Skeletal muscle cell (primary cell): ENCODE results near the gene PPM1N.
A peak's percentile ranks its signal among the peaks of the same experiment; 100 is the strongest.

Source experiments
- DNase-seq: peaks from one replicate; pipeline ENCODE4 v3.0.0-alpha.2; 2010; ENCODE audit warnings: low read depth
- H3K4me3 ChIP-seq: 2 replicates; pipeline ENCODE4 v1.5.1; 2011; ENCODE audit warnings: low read depth, mild to moderate bottlenecking, control low read depth, low read length, moderate library complexity

The PPM1N gene

DNA sequence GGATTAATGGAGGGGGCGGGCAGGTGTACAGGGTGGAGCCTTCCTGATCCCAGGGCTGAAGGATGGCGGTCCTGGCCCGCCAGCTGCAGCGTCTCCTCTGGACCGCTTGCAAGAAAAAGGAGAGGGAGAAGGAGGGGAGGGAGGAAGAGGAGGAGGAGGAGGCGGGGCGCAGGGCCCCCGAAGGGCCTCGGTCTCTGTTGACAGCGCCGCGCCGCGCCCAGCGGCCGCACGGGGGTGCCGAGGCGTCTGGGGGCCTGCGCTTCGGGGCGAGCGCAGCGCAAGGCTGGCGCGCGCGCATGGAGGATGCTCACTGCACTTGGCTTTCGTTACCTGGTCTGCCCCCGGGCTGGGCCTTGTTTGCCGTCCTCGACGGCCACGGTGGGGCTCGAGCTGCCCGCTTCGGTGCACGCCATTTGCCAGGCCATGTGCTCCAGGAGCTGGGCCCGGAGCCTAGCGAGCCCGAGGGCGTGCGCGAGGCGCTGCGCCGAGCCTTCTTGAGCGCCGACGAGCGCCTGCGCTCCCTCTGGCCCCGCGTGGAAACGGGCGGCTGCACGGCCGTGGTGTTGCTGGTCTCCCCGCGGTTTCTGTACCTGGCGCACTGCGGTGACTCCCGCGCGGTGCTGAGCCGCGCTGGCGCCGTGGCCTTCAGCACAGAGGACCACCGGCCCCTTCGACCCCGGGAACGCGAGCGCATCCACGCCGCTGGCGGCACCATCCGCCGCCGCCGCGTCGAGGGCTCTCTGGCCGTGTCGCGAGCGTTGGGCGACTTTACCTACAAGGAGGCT, at the start of gene PPM1N:
TSS of gene PPM1N (plus strand) at position 33 of the 785 bp plus-strand sequence. CDS start at position 63, 30 bp downstream.
- H3K4me3 ChIP-seq = peak within 1 kb of the TSS; percentile 43
- no peak for DNase-seq

GRCh38 chr19:45448887-45449299, 49.4 kb upstream of the PPM1N start:
- no peak for DNase-seq
- H3K4me3 ChIP-seq = no peak overlapping the region

- DNase-seq = no peak
- H3K4me3 ChIP-seq = peak overlapping the region; percentile 61
Observed at GRCh38 chr19:45450012-45450333, 48.3 kb upstream of the PPM1N start.

- no peak for DNase-seq
- H3K4me3 ChIP-seq = peak overlapping the region; percentile 61
Observed at GRCh38 chr19:45451131-45451849, 47.0 kb upstream of the PPM1N start.

- DNase-seq = no peak
- no peak overlapping the region for H3K4me3 ChIP-seq
Observed at GRCh38 chr19:45451850-45452387, 46.3 kb upstream of the PPM1N start.

GRCh38 chr19:45455707-45456499, 42.3 kb upstream of the PPM1N start:
- H3K4me3 ChIP-seq = peak overlapping the region; percentile 1
- peak; percentile 96 for DNase-seq

DNA sequence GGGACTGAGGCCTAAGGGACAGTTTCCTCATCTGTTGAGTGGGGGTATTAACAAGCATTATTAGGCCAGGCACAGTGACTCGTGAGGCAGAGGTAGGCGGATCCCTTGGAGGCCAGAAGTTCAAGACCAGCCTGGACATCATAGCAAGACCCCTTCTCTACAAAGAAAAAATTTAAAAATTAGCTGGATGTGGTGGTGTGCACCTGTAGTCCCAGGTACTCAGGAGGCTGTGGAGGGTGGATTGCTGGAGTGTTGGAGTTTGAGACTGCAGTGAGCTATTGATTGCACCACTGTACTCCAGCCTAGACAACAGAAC, 41.8 kb upstream of the PPM1N start:
- no peak overlapping the region for H3K4me3 ChIP-seq
- no peak for DNase-seq

GRCh38 chr19:45457776-45458175, 40.5 kb upstream of the PPM1N start:
- no peak overlapping the region for H3K4me3 ChIP-seq
- no peak for DNase-seq

- no peak overlapping the region for H3K4me3 ChIP-seq
- DNase-seq = no peak
Observed at GRCh38 chr19:45460807-45461347, 37.4 kb upstream of the PPM1N start.

DNA sequence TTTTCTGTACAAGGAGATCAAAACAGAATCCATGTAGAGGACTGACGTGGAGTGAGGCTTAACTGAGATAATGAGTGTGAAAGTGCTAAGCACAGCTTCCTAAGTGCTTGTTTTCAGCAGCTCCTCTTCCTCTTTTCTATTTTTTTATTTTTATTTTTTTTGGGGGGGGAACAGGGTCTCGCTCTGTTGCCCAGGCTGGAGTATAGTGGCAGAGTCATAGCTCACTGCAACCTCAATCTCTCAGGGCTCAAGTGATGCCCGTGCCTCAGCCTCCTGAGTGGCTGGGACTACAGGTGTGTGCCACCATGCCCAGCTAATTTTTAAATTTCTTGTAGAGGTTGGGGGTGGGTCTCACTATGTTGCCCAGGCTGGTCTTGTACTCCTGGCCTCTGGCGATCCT, 36.1 kb upstream of the PPM1N start:
- H3K4me3 ChIP-seq = no peak overlapping the region
- DNase-seq = no peak

DNA sequence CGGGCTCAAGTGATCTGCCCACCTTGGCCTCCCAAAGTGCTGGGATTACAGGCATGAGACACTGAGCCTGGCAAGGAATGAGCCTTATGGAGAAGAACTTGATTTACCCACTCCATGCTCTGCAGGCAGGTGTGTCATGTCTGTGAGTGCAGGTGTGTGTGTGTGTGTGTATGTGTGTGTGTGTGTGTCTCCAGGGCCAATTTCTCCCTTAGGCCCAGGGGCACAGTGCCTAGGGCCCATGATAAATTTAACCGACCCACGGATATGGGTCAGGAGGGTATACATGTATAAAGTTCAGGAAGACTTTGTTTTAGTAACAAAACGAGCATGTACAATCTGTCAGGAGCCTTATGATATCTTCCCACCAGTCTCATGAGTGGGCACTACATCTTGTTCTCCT, 35.0 kb upstream of the PPM1N start:
- no peak overlapping the region for H3K4me3 ChIP-seq
- DNase-seq = no peak

DNA sequence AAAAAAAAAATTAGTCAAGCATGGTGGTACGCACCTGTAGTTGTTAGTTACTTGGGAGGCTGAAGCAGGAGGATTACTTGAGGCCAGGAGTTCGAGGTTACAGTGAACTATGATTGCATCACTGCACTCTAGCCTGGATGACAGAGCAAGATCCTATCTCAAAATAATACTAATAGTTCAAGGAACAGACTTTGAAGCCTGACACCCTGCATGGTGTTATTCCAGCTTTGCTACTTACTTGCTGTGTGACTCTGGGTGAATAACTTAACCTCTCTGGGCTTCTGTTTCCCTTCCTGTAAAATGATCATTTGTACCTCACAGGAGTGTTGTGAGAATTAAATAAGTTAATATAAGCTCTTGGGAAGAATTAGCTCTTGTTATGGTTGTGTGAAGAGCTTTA, 34.0 kb upstream of the PPM1N start:
- DNase-seq = no peak
- H3K4me3 ChIP-seq = no peak overlapping the region

- DNase-seq = no peak
- H3K4me3 ChIP-seq = no peak overlapping the region
Observed at GRCh38 chr19:45464852-45465441, 33.3 kb upstream of the PPM1N start.

- peak overlapping the region; percentile 95 for H3K4me3 ChIP-seq
- no peak for DNase-seq
Observed at GRCh38 chr19:45467115-45467455, 31.2 kb upstream of the PPM1N start.

GRCh38 chr19:45467456-45468158, 30.6 kb upstream of the PPM1N start, which contains the start of gene FOSB:
FOSB (plus strand) TSS chr19:45467996; CDS start chr19:45468587, 591 bp downstream.
- DNase-seq = peak; percentile 75
- H3K4me3 ChIP-seq = peak within 1 kb of the TSS; percentile 95

DNA sequence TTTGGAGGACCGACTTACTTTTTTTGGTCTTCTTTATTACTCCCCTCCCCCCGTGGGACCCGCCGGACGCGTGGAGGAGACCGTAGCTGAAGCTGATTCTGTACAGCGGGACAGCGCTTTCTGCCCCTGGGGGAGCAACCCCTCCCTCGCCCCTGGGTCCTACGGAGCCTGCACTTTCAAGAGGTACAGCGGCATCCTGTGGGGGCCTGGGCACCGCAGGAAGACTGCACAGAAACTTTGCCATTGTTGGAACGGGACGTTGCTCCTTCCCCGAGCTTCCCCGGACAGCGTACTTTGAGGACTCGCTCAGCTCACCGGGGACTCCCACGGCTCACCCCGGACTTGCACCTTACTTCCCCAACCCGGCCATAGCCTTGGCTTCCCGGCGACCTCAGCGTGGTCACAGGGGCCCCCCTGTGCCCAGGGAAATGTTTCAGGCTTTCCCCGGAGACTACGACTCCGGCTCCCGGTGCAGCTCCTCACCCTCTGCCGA, 30.0 kb upstream of the PPM1N start:
- no peak for DNase-seq
- peak overlapping the region; percentile 95 for H3K4me3 ChIP-seq

DNA sequence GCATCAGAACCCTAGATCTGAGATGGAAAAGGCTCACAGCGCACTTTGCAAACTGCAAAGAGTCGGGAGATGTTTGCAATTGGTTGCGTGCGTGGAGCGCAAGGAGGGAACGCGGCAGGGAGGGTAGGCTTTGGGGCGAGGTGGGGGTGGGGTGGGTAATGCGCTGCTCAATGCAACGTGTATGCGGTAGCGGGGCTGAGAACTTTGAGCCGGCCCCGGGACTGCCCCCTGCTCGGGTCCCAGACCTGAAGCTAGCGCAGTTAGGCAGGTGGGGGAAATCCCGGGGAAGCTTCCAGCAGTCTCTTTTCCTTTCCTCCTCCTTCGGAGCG, 29.5 kb upstream of the PPM1N start:
- peak overlapping the region; percentile 95 for H3K4me3 ChIP-seq
- no peak for DNase-seq

- H3K4me3 ChIP-seq = peak overlapping the region; percentile 95
- peak; percentile 84 for DNase-seq
Observed at GRCh38 chr19:45469132-45469944, 28.9 kb upstream of the PPM1N start.
